K562 (cell line): Measurements from ENCODE around the gene UTP11. TPM values are rescaled to one million over a fixed set of nuclear protein-coding genes. Genes with fewer than 3 reads are reported as not detected.

Source experiments
- ATF7 ChIP-seq: fragments of 450-650 bp; IDR thresholded peaks from 2 replicates; pipeline ENCODE4 v1.7.1; 2014; ENCODE audit warnings: mild to moderate bottlenecking, moderate library complexity
- E2F5 ChIP-seq: sonication (generic); formaldehyde crosslinking; IDR thresholded peaks from 2 replicates; pipeline ENCODE4 v1.8.0; 2022; ENCODE audit warnings: mild to moderate bottlenecking, missing genetic modification reagents
- E2F6 ChIP-seq, 2 experiments: IDR thresholded peaks; 2 replicates each; pipeline ENCODE4 v1.6.1; 2011; ENCODE audit warnings: borderline replicate concordance in 1 of 2, control low read depth in 1 of 2, low read depth in 1 of 2, low read length in 1 of 2, mild to moderate bottlenecking in 1 of 2, mixed read lengths in 1 of 2, moderate library complexity in 1 of 2; ENCODE audit not compliant: insufficient read depth in 1 of 2, insufficient read length in 1 of 2, poor library complexity in 1 of 2, severe bottlenecking in 1 of 2; ENCODE audit errors: extremely low read depth in 1 of 2
- ETS1 ChIP-seq: conservative IDR thresholded peaks from 2 replicates; pipeline ENCODE4 v1.6.1; 2011; ENCODE audit warnings: low read depth, mild to moderate bottlenecking, low read length; ENCODE audit not compliant: control insufficient read depth
- ETV5 ChIP-seq: sonication (generic); formaldehyde crosslinking; IDR thresholded peaks from 2 replicates; pipeline ENCODE4 v1.4.0; 2020; ENCODE audit warnings: low read depth, mild to moderate bottlenecking, missing genetic modification reagents
- HNRNPK ChIP-seq: fragments of 200-400 bp; formaldehyde crosslinking; IDR thresholded peaks from one replicate; pipeline ENCODE4 v1.6.1; 2018; ENCODE audit warnings: mild to moderate bottlenecking, low read depth, low read length; ENCODE audit not compliant: poor library complexity, severe bottlenecking
- LCOR ChIP-seq: sonication (generic); formaldehyde crosslinking; IDR thresholded peaks from 2 replicates; pipeline ENCODE4 v1.8.0; 2022; ENCODE audit warnings: mild to moderate bottlenecking, missing genetic modification reagents
- MLLT1 ChIP-seq, 2 experiments: fragments of 450-650 bp; IDR thresholded peaks; 2 replicates each; pipeline ENCODE4 v1.6.1; 2016
- NFRKB ChIP-seq: fragments of 450-650 bp; IDR thresholded peaks from 2 replicates; pipeline ENCODE4 v1.6.1; 2016; ENCODE audit warnings: low read depth
- NFXL1 ChIP-seq: fragments of 450-650 bp; formaldehyde crosslinking; IDR thresholded peaks from 2 replicates; pipeline ENCODE4 v1.4.0; 2021; ENCODE audit warnings: mild to moderate bottlenecking
- POLR2G ChIP-seq: fragments of 200-400 bp; formaldehyde crosslinking; IDR thresholded peaks from 2 replicates; pipeline ENCODE4 v1.6.1; 2017; ENCODE audit warnings: low read depth, mild to moderate bottlenecking, antibody characterized with exemption, low read length, moderate library complexity
- SPI1 ChIP-seq: IDR thresholded peaks from 2 replicates; pipeline ENCODE4 v1.6.1; 2011; ENCODE audit warnings: low read depth, low read length, control low read depth, borderline replicate concordance
- USF1 ChIP-seq: sonication (generic); formaldehyde crosslinking; IDR thresholded peaks from 2 replicates; pipeline ENCODE4 v1.9.0; 2022; ENCODE audit warnings: mild to moderate bottlenecking, missing genetic modification reagents
- ZMIZ1 ChIP-seq, 2 experiments: fragments of 150-350 bp in 1 of 2; IDR thresholded peaks; 2 replicates each; pipeline ENCODE4 v1.6.1; 2012 to 2016; ENCODE audit warnings: low read depth in 2 of 2, low read length in 2 of 2, mild to moderate bottlenecking in 1 of 2, moderate library complexity in 1 of 2
- ZNF175 ChIP-seq: fragments of 200-800 bp; sonication (Bioruptor generic); IDR thresholded peaks from 2 replicates; pipeline ENCODE4 v1.6.1; 2016; ENCODE audit warnings: low read depth, mild to moderate bottlenecking, missing genetic modification characterization, missing compliant biosample characterization
- ZNF561 ChIP-seq: fragments of 450-650 bp; formaldehyde crosslinking; conservative IDR thresholded peaks from 2 replicates; pipeline ENCODE4 v1.4.0; 2020; ENCODE audit warnings: mild to moderate bottlenecking, moderate library complexity
- polyA plus RNA-seq, 8 experiments: library from polyadenylated mRNA; depleted of rRNA in 4 of 8; stranded (reverse) in 5 of 8; unstranded in 3 of 8; fragments of >200 nt; fragmentation: Nextera tagmentation in 2 of 8; fragmentation: Illumina TruSeq in 1 of 8; extraction: Ambion mirVana in 2 of 8; extraction: Trizol in 1 of 8; gene quantifications; 2 replicates each; pipeline versions ENCODE4 v1.2.1 to v1.2.3, GENCODE V29; 2011 to 2014; ENCODE audit warnings: inconsistent platforms in 1 of 8, missing spikeins in 1 of 8
- total RNA-seq, 7 experiments: library from RNA; depleted of rRNA in 6 of 7; stranded (reverse); fragments of >200 nt in 6 of 7; fragmentation: Illumina TruSeq in 2 of 7; extraction: Trizol in 2 of 7; gene quantifications; 2 replicates each; pipeline versions ENCODE4 v1.2.1 to v1.2.3, GENCODE V29; 2011 to 2021; ENCODE audit warnings: low replicate concordance in 1 of 7

The UTP11 gene
- total and polyA plus RNA-seq, 9 of the 15 experiments (the other 6 are each of a cell fraction or from before 2014, with no cell fraction given): 91.1 to 378 (median 221) TPM

- TF ChIP-seq POLR2G: peak; percentile 70
- TF ChIP-seq NFXL1: no peak; the same call in 1 of the 2 replicates
- no peak for TF ChIP-seq USF1
- TF ChIP-seq HNRNPK: no peak
- TF ChIP-seq LCOR (CRISPR knock-in tag): no peak
- TF ChIP-seq ETV5: no peak
- TF ChIP-seq E2F5: no peak
- TF ChIP-seq MLLT1 (IDR thresholded peaks at IDR 0.05): peak in 1 of 2 experiments; percentile 13; a peak in 1 of 4 replicates
- no peak for TF ChIP-seq E2F6 (IDR thresholded peaks at IDR 0.05; ENCODE audit: borderline replicate concordance in 1 of 2, extremely low read depth in 1 of 2, insufficient read depth in 1 of 2, insufficient read length in 1 of 2, low read depth in 1 of 2, low read length in 1 of 2, poor library complexity in 1 of 2, severe bottlenecking in 1 of 2)
- peak; percentile 93 for TF ChIP-seq ATF7
- no peak for TF ChIP-seq ETS1
- TF ChIP-seq NFRKB: 0 out of 2 replicates have a peak, but pooled peaks have one; percentile 23
- peak; percentile 20; the same call in 1 of the 2 replicates for TF ChIP-seq ZNF175
- TF ChIP-seq ZNF561 (CRISPR knock-in tag): no peak
- peak; percentile 42; the same call in 1 of the 2 replicates for TF ChIP-seq SPI1
- TF ChIP-seq ZMIZ1 (IDR thresholded peaks at IDR 0.05; ENCODE audit: low read depth in 2 of 2, low read length in 2 of 2): no peak
Measured at GRCh38 chr1:38000529-38001455, 11.7 kb upstream of the UTP11 start (continued).
